Osteoblast (primary cell): ENCODE measurements around the gene KLK15. TPM values are rescaled to one million over a fixed set of nuclear protein-coding genes. Genes with fewer than 3 reads are reported as not detected.

Experiments
- DNase-seq: peaks from one replicate; pipeline ENCODE4 v3.0.0; 2011; ENCODE audit warnings: low spot score, mixed read lengths; ENCODE audit not compliant: insufficient read length; ENCODE audit errors: missing footprints
- H2AFZ ChIP-seq: 2 replicates; pipeline ENCODE4 v1.6.0; 2011; ENCODE audit warnings: mild to moderate bottlenecking, low read length
- H3K27ac ChIP-seq: 2 replicates; pipeline ENCODE4 v1.5.1; 2011; ENCODE audit warnings: mild to moderate bottlenecking, low read depth, low read length, moderate library complexity
- H3K27me3 ChIP-seq: 2 replicates; pipeline ENCODE4 v1.6.0; 2012; ENCODE audit warnings: mild to moderate bottlenecking, control low read depth, inconsistent platforms, low read length, moderate library complexity; ENCODE audit not compliant: insufficient read depth
- H3K36me3 ChIP-seq: 2 replicates; pipeline ENCODE4 v1.5.1; 2011; ENCODE audit warnings: mild to moderate bottlenecking, low read length, control low read depth, moderate library complexity; ENCODE audit not compliant: insufficient read depth
- H3K4me1 ChIP-seq: 2 replicates; pipeline ENCODE4 v1.5.1; 2011; ENCODE audit warnings: mild to moderate bottlenecking, low read length, control low read depth, moderate library complexity; ENCODE audit not compliant: insufficient read depth
- H3K4me2 ChIP-seq: 2 replicates; pipeline ENCODE4 v1.6.0; 2011; ENCODE audit warnings: mild to moderate bottlenecking, low read length; ENCODE audit not compliant: insufficient read depth
- H3K4me3 ChIP-seq: fragments of 200-600 bp; sonication (generic); 3 replicates; pipeline ENCODE4 v1.5.1; 2012; ENCODE audit warnings: mild to moderate bottlenecking, low read length, inconsistent platforms; ENCODE audit not compliant: insufficient read depth
- H3K79me2 ChIP-seq: 2 replicates; pipeline ENCODE4 v1.6.0; 2012; ENCODE audit warnings: mild to moderate bottlenecking, low read length, control low read depth, inconsistent platforms; ENCODE audit not compliant: insufficient read depth
- H3K9me3 ChIP-seq: 2 replicates; pipeline ENCODE4 v1.5.1; 2011; ENCODE audit warnings: low read depth, low read length, control low read depth
- H4K20me1 ChIP-seq: 2 replicates; pipeline ENCODE4 v1.6.0; 2012; ENCODE audit warnings: mild to moderate bottlenecking, low read length, control low read depth; ENCODE audit not compliant: insufficient read depth
- CTCF ChIP-seq: IDR thresholded peaks from 2 replicates; pipeline ENCODE4 v1.5.1; 2011; ENCODE audit warnings: mild to moderate bottlenecking, low read depth, low read length, moderate library complexity; ENCODE audit errors: extremely low read depth
- total RNA-seq: library from RNA; depleted of rRNA; stranded (reverse); fragments of >200 nt; gene quantifications from 2 replicates; pipeline ENCODE4 v1.2.3, GENCODE V29; 2012

KLK15 gene
- total RNA-seq, 1 donor: not detected

GRCh38 chr19:50877338-50877737 lies 44.0 kb upstream of the KLK15 start:
- H2AFZ ChIP-seq: no peak overlapping the region
- no peak overlapping the region for H3K4me3 ChIP-seq
- peaks cover 16% of the 10 kb centered on the region for H3K27me3 ChIP-seq
- TF ChIP-seq CTCF: no peak
- H3K79me2 ChIP-seq: no peaks in the 10 kb centered on the region
- no peak overlapping the region for H3K4me2 ChIP-seq
- no peaks in the 10 kb centered on the region for H4K20me1 ChIP-seq
- no peaks in the 10 kb centered on the region for H3K36me3 ChIP-seq
- DNase-seq: no peak
- H3K9me3 ChIP-seq: no peaks in the 10 kb centered on the region
- no peaks in the 10 kb centered on the region for H3K4me1 ChIP-seq
- H3K27ac ChIP-seq: no peak overlapping the region

GRCh38 chr19:50876456-50876855 lies 43.1 kb upstream of the KLK15 start:
- Histone ChIP-seq H3K79me2 (no peaks in the 10 kb centered on the region), H3K4me3 (no peak overlapping the region), H3K27me3 (peaks cover 16% of the 10 kb centered on the region), H3K4me1 (no peaks in the 10 kb centered on the region), H3K9me3 (no peaks in the 10 kb centered on the region), H3K4me2 (no peak overlapping the region), H4K20me1 (no peaks in the 10 kb centered on the region), H2AFZ (no peak overlapping the region), H3K36me3 (no peaks in the 10 kb centered on the region), H3K27ac (no peak overlapping the region)
- TF ChIP-seq CTCF: no peak
- DNase-seq: no peak

- TF ChIP-seq CTCF: no peak
- Histone ChIP-seq H3K79me2 (no peaks in the 10 kb centered on the region), H3K4me3 (no peak overlapping the region), H3K36me3 (no peaks in the 10 kb centered on the region), H4K20me1 (no peaks in the 10 kb centered on the region), H2AFZ (no peak overlapping the region), H3K27ac (no peak overlapping the region), H3K4me2 (no peak overlapping the region), H3K4me1 (no peaks in the 10 kb centered on the region), H3K9me3 (no peaks in the 10 kb centered on the region), H3K27me3 (peaks cover 16% of the 10 kb centered on the region)
- no peak for DNase-seq
Measured at GRCh38 chr19:50875795-50876422, 42.5 kb upstream of the KLK15 start.

GRCh38 chr19:50874211-50874610 lies 40.8 kb upstream of the KLK15 start:
- H3K79me2 ChIP-seq: no peaks in the 10 kb centered on the region
- no peak for DNase-seq
- no peak overlapping the region for H3K4me3 ChIP-seq
- H3K36me3 ChIP-seq: no peaks in the 10 kb centered on the region
- no peak for TF ChIP-seq CTCF
- H2AFZ ChIP-seq: no peak overlapping the region
- no peak overlapping the region for H3K4me2 ChIP-seq
- no peaks in the 10 kb centered on the region for H4K20me1 ChIP-seq
- no peak overlapping the region for H3K27ac ChIP-seq
- no peaks in the 10 kb centered on the region for H3K9me3 ChIP-seq
- H3K4me1 ChIP-seq: no peaks in the 10 kb centered on the region
- peaks cover 16% of the 10 kb centered on the region for H3K27me3 ChIP-seq
